ENCODE measurements around the gene ZNF584. TPM values are rescaled to one million over a fixed set of nuclear protein-coding genes. Genes with fewer than 3 reads are reported as not detected.

Gene ZNF584
- 11.3 TPM for polyA plus RNA-seq (2013, experiment 1 of 4)
- polyA plus RNA-seq (2013, experiment 2 of 4), result 11.9 TPM
- polyA plus RNA-seq (2013, experiment 3 of 4), result 9.1 TPM
- 9.5 TPM for polyA plus RNA-seq (2013, experiment 4 of 4)

GRCh38 chr19:58408152-58409009, at the start of gene ZNF584:
Gene ZNF584, plus strand, starts transcription at chr19:58408649. Its CDS starts 499 bp downstream, at chr19:58409148.
- peak within 1 kb of the TSS; percentile 84 for H3K27ac ChIP-seq (ENCODE audit: insufficient read depth, low read depth, low read length, poor library complexity, severe bottlenecking)
- peaks cover 4% of the 10 kb centered on the region for H3K4me1 ChIP-seq (ENCODE audit: control insufficient read depth, insufficient read depth, low read length)
- H3K27me3 ChIP-seq (ENCODE audit: control insufficient read depth, insufficient read depth, low read length, poor library complexity, severe bottlenecking), result no peaks in the 10 kb centered on the region
- H3K9me3 ChIP-seq (ENCODE audit: control insufficient read depth, low read length), result no peaks in the 10 kb centered on the region
- H3K4me3 ChIP-seq (ENCODE audit: insufficient read depth, low read depth, low read length), result peak within 1 kb of the TSS; percentile 78
- no peaks in the 10 kb centered on the region for H3K36me3 ChIP-seq (ENCODE audit: control insufficient read depth, insufficient read depth, low read length)
- 0 to 1% methylated on average over 100 of the region's 100 CpGs for WGBS, 2 experiments

GRCh38 chr19:58361900-58362271, 46.6 kb upstream of the ZNF584 start:
- Histone ChIP-seq H3K9me3 (ENCODE audit: control insufficient read depth, low read length) (no peaks in the 10 kb centered on the region), H3K4me1 (ENCODE audit: control insufficient read depth, insufficient read depth, low read length) (peaks cover 6% of the 10 kb centered on the region), H3K4me3 (ENCODE audit: insufficient read depth, low read depth, low read length) (peak overlapping the region; percentile 82), H3K27me3 (ENCODE audit: control insufficient read depth, insufficient read depth, low read length, poor library complexity, severe bottlenecking) (no peaks in the 10 kb centered on the region), H3K27ac (ENCODE audit: insufficient read depth, low read depth, low read length, poor library complexity, severe bottlenecking) (peak overlapping the region; percentile 91), H3K36me3 (ENCODE audit: control insufficient read depth, insufficient read depth, low read length) (no peaks in the 10 kb centered on the region)
- WGBS, 2 experiments, result 3 to 4% methylated on average over 28 of the region's 28 CpGs

GRCh38 chr19:58362272-58362994, 46.0 kb upstream of the ZNF584 start, which contains the start of gene ZNF497:
Gene ZNF497, minus strand, starts transcription at chr19:58362751. Its CDS starts 5,116 bp downstream, at chr19:58357635.
- Histone ChIP-seq H3K27me3 (ENCODE audit: control insufficient read depth, insufficient read depth, low read length, poor library complexity, severe bottlenecking) (no peaks in the 10 kb centered on the region), H3K36me3 (ENCODE audit: control insufficient read depth, insufficient read depth, low read length) (no peaks in the 10 kb centered on the region), H3K27ac (ENCODE audit: insufficient read depth, low read depth, low read length, poor library complexity, severe bottlenecking) (peak within 1 kb of the TSS; percentile 91), H3K4me3 (ENCODE audit: insufficient read depth, low read depth, low read length) (peak within 1 kb of the TSS; percentile 82), H3K4me1 (ENCODE audit: control insufficient read depth, insufficient read depth, low read length) (peaks cover 6% of the 10 kb centered on the region), H3K9me3 (ENCODE audit: control insufficient read depth, low read length) (no peaks in the 10 kb centered on the region)
- 0% methylated on average over 74 of the region's 74 CpGs for WGBS, 2 experiments

GRCh38 chr19:58364146-58364545, 44.3 kb upstream of the ZNF584 start:
- H3K36me3 ChIP-seq (ENCODE audit: control insufficient read depth, insufficient read depth, low read length), result no peaks in the 10 kb centered on the region
- no peaks in the 10 kb centered on the region for H3K9me3 ChIP-seq (ENCODE audit: control insufficient read depth, low read length)
- H3K27me3 ChIP-seq (ENCODE audit: control insufficient read depth, insufficient read depth, low read length, poor library complexity, severe bottlenecking), result no peaks in the 10 kb centered on the region
- no peak overlapping the region for H3K4me3 ChIP-seq (ENCODE audit: insufficient read depth, low read depth, low read length)
- H3K27ac ChIP-seq (ENCODE audit: insufficient read depth, low read depth, low read length, poor library complexity, severe bottlenecking), result no peak overlapping the region
- 91 to 92% methylated on average over 5 of the region's 5 CpGs for WGBS, 2 experiments
- peaks cover 6% of the 10 kb centered on the region for H3K4me1 ChIP-seq (ENCODE audit: control insufficient read depth, insufficient read depth, low read length)

GRCh38 chr19:58366585-58367430, 41.6 kb upstream of the ZNF584 start:
- no peak overlapping the region for H3K4me3 ChIP-seq (ENCODE audit: insufficient read depth, low read depth, low read length)
- 92 to 93% methylated on average over 32 of the region's 32 CpGs for WGBS, 2 experiments
- H3K4me1 ChIP-seq (ENCODE audit: control insufficient read depth, insufficient read depth, low read length), result no peaks in the 10 kb centered on the region
- H3K36me3 ChIP-seq (ENCODE audit: control insufficient read depth, insufficient read depth, low read length), result no peaks in the 10 kb centered on the region
- H3K27me3 ChIP-seq (ENCODE audit: control insufficient read depth, insufficient read depth, low read length, poor library complexity, severe bottlenecking), result no peaks in the 10 kb centered on the region
- H3K27ac ChIP-seq (ENCODE audit: insufficient read depth, low read depth, low read length, poor library complexity, severe bottlenecking), result no peak overlapping the region
- no peaks in the 10 kb centered on the region for H3K9me3 ChIP-seq (ENCODE audit: control insufficient read depth, low read length)

GRCh38 chr19:58367698-58368454, 40.6 kb upstream of the ZNF584 start:
- Histone ChIP-seq H3K36me3 (ENCODE audit: control insufficient read depth, insufficient read depth, low read length) (no peaks in the 10 kb centered on the region), H3K27ac (ENCODE audit: insufficient read depth, low read depth, low read length, poor library complexity, severe bottlenecking) (no peak overlapping the region), H3K9me3 (ENCODE audit: control insufficient read depth, low read length) (no peaks in the 10 kb centered on the region), H3K27me3 (ENCODE audit: control insufficient read depth, insufficient read depth, low read length, poor library complexity, severe bottlenecking) (no peaks in the 10 kb centered on the region), H3K4me3 (ENCODE audit: insufficient read depth, low read depth, low read length) (no peak overlapping the region), H3K4me1 (ENCODE audit: control insufficient read depth, insufficient read depth, low read length) (no peaks in the 10 kb centered on the region)
- WGBS, 2 experiments, result 95 to 96% methylated on average over 106 of the region's 106 CpGs

GRCh38 chr19:58368561-58369360, 39.7 kb upstream of the ZNF584 start:
- Histone ChIP-seq H3K27ac (ENCODE audit: insufficient read depth, low read depth, low read length, poor library complexity, severe bottlenecking) (no peak overlapping the region), H3K27me3 (ENCODE audit: control insufficient read depth, insufficient read depth, low read length, poor library complexity, severe bottlenecking) (no peaks in the 10 kb centered on the region), H3K4me3 (ENCODE audit: insufficient read depth, low read depth, low read length) (no peak overlapping the region), H3K4me1 (ENCODE audit: control insufficient read depth, insufficient read depth, low read length) (no peaks in the 10 kb centered on the region), H3K36me3 (ENCODE audit: control insufficient read depth, insufficient read depth, low read length) (no peaks in the 10 kb centered on the region), H3K9me3 (ENCODE audit: control insufficient read depth, low read length) (no peaks in the 10 kb centered on the region)
- 96% methylated on average over 68 of the region's 68 CpGs for WGBS, 2 experiments

- no peaks in the 10 kb centered on the region for H3K36me3 ChIP-seq (ENCODE audit: control insufficient read depth, insufficient read depth, low read length)
- no peak overlapping the region for H3K4me3 ChIP-seq (ENCODE audit: insufficient read depth, low read depth, low read length)
- WGBS, 2 experiments, result 79 to 80% methylated on average over 15 of the region's 15 CpGs
- H3K9me3 ChIP-seq (ENCODE audit: control insufficient read depth, low read length), result no peaks in the 10 kb centered on the region
- H3K27me3 ChIP-seq (ENCODE audit: control insufficient read depth, insufficient read depth, low read length, poor library complexity, severe bottlenecking), result no peaks in the 10 kb centered on the region
- no peak overlapping the region for H3K27ac ChIP-seq (ENCODE audit: insufficient read depth, low read depth, low read length, poor library complexity, severe bottlenecking)
- H3K4me1 ChIP-seq (ENCODE audit: control insufficient read depth, insufficient read depth, low read length), result no peaks in the 10 kb centered on the region
Measured at GRCh38 chr19:58372311-58373133, 35.9 kb upstream of the ZNF584 start.

Measured in ectodermal cell (in vitro differentiated cells).